ENCODE data around the gene SCD5.

Gene SCD5

GRCh38 chr4:82792912-82793649 lies 5.5 kb downstream of the SCD5 start:
- DNase-seq, result no peak

GRCh38 chr4:82791179-82791578 lies 7.4 kb downstream of the SCD5 start:
- no peak for DNase-seq

DNA sequence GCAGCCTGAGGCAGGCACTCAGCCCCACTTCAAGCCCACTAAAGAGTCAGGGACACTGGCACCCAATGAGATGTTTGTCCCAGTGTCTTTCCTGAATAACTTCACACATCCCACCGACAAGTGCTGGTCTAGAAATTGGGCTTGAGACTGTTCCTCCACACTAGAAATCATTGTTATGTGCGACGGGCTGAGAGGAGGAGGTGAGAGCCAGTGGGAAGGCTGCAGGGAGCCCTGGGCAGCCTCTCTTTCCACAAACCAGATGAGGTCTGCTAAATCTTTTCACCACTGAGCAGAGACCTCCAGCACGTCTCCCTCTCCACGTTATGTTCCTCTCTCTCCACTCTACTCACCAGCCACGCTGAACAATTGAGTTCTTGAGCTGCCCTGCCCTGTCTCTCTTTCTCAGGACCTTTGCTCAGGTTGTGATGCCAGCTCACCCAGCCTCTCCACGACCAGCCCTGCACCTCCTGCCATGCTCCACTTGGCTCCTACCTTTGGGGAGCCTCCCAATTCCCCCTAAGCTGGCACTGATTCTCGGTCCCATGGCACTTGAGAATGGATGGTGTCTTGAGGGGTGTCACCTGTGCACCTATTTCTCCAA lies 8.4 kb downstream of the SCD5 start:
- DNase-seq, result no peak

DNA sequence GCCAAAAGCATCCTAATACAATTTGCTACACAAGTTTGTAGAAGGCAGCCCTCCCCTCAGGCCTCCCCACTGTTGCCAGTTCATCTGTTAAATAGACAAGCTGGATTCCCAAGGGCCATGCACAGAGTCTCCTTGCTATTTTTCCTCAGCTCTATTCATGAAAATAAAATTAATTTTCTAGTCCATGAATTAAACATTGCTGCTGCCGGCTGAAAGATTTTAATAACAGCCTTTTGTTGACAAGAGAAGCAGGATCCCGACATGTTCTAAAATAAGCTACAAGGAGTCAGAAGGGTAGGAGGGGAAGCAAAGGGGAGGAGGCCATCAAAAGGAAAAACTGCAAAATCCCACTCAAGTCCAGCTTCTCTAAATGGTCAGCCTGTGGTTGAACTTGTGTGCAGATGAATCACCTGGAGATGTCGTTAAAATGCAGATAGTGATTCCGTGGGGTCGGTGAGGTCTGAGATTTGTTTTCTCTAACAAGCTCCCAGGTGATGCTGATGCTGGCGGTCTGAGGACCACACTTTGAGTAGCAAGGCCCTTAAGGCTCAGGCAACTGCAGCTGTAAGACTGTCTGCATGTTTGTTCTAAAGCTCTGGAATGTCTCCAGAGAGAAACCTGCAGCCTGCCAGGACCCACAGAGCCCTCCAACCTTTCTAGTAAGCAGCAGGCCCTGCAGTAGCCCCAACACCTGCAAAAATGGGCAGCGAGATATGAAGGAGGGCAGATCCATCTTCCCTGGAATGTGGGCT lies 9.4 kb downstream of the SCD5 start:
- DNase-seq, result no peak

DNA sequence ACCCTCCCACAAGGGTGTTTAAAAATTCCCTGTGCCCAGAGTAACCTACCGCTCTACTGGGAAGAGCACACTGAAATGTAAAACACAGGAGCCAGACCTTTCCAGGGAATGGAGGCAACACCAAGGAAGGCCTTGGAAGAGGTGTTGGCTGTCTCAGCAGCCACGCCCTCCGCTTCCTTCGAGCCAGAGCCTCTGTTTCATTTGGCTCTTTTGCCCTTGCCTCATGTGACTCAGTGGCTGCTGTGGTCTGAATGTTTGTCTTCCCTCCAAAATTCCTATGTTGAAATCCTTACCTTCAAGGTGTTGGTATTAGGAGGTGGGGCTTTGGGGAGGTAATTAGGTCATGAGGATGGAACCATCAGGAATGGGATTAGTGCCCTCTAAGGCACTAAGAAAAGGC lies 11.3 kb downstream of the SCD5 start:
- DNase-seq, result no peak

DNA sequence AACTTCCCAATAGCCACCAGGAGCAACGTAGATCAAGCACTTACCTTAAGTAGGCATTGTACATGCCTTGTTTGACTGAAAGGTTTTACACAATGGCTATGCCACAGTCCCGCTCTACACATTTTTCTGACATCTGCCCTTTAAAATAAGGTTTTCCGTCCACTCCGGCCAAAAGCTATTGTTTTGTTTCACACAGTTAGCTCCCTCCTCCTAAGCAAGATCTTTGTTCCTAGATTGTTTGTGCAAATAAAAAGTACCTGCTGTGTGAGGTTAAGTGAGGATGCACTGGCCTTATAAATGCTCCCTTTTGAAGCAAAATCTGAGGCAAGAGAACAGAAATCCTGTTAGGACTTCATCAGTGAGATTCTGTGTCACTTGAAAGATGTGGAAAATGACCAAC lies 11.8 kb downstream of the SCD5 start:
- DNase-seq, result no peak

DNA sequence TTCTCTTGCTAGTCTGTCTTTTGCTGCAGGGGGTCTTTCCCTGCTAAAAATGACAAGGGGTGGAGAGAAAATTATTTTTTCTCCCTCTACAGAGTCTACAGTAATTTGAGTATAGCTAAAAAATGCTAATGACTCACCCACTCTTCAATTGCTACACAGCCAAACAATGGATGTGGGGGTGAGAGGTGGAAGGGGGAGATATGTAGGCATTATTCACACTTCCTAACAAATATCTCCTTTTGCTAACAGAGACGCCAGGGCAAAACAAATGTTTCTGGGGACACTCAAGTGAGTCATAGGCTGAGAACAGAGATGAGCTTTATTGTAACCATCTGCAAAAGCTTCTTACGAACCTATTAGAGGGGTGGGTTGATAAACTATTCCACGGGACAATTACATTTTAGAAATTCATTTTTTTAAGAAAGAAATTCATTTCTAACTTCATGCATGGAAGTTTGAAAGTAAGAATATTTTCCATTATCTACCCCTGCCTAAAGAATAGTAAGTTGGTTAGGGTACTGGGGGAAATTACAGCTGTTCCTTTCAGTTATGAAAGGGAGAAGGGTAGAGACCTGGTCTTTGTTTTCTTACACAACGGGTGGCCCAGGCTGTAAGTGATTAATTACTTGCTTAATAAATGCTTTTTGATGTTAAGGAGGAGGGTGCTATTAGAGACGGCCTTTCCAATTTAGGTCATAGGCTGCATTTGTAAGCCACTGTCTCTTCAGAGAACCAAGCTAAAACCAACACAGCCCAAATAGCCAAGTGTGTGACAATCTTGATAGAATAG lies 12.8 kb downstream of the SCD5 start:
- DNase-seq, result no peak

DNA sequence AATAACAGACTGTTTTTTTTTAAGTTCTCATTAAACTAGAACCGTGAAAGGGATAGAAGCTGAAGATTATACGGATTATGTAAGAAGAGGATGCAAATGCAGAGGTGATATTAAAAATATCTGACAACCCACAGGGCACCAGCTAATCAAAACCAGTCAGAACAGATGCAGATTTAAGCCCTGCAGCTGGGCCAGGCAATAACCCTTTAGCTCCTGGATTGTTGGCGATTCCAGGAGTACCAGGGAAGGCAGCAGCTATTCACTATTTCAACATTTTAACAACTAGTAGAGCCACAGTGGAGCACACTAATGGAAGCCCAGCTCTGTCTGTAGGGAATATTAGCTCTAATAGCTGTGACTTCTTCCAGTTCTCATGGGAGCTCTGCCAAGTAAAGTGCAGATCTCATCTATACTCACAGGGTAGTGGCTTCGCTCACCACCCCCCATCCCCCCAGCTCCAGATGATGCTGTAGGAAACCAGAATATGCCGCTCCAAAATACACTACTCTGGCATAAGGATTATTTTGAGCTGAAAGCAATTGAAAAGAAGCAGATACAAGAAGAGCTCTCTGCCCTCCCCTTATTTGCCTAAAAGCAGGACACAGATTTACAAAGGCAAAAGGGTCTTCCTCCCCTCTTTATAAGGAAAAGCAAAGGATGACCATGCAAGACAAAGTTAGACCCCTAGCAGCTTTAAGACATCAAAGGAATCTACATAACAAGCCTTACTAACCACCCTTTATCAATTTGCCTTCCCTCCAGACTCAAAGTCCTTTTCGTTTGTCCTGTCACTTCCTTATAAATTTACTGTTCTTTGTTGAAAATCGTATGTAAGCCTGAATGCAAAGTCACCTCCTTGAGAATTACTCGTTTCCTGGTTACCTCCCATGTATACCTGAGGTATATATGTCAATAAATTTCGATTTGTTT lies 13.7 kb downstream of the SCD5 start:
- DNase-seq, result no peak

DNA sequence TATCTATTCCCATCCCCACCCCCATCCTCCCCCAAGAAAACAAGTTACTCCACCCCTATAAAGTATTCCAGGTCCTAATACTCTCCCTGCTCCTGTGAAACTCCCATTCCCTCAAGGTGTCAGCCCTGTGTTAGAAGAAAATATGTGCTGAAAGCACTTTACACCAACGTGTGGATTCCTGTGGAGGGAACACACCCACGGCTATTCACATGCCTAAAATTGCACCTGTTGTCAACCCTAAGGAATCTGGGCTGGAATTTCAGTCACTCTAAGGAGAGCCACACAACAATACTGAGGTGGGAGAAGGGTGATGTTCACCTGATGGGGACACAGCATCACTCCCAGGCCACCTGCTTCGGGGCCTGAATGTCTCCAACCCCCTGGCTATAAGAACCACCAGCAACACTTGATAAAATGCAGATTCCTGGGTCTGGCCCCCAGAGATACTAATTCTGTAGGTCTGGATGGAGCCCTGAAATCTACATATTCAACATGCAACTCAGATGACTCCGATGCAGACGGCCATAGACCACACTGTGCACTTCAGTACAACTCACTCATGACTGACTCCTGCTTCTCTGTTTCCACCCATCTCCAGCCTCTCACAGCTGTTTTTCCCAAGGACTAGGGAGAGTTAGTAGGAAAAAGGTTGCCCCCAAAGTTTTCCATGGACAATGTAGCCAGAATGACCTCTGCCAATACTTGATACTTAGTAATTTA lies 15.8 kb downstream of the SCD5 start:
- no peak for DNase-seq

- no peak for DNase-seq
Observed at GRCh38 chr4:82780752-82781231, 17.8 kb downstream of the SCD5 start.

DNA sequence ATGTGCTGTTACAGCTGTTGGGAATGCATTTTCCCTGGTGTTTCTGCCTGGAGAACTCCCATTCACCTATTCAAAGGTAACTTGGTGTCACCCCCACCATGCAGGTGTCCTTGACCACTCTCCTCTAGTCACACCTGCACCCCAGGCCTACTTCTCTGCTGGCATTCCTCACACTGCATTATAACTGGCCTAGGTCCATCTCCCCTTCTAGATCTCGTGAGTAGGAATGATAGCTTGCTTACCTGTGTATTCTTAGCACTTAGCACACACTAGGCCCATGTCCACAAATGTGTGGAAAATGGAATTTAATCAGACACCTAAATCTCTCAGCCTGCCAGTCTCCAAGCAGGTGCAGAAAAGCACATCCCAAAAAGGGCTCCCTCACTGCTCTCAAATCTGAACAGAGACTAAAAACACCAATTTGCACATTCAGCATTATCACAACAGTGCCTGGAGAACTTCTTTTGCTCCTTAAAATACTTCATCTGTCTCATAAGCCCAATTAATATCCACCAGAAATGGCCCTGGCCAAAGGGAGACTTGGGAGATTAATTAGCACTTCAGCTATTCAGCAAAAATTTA lies 18.3 kb downstream of the SCD5 start:
- no peak for DNase-seq

DNA sequence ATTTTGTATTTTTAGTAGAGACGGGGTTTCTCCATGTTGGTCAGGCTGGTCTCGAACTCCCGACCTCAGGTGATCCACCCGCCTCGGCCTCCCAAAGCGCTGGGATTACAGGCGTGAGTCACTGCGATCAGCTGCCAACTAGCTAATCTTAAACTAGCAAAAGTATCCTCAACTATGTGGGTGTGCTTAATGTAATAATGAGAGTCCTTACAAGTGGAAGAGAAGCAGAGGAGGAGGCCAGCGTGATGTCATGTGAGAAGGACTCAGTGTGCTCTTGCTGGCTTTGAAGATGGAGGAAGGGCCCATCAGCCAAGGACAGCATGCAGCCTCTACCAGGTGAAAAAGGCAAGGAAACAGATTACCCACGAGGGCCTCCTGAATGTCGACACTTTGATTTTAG lies 19.6 kb downstream of the SCD5 start:
- no peak for DNase-seq

DNA sequence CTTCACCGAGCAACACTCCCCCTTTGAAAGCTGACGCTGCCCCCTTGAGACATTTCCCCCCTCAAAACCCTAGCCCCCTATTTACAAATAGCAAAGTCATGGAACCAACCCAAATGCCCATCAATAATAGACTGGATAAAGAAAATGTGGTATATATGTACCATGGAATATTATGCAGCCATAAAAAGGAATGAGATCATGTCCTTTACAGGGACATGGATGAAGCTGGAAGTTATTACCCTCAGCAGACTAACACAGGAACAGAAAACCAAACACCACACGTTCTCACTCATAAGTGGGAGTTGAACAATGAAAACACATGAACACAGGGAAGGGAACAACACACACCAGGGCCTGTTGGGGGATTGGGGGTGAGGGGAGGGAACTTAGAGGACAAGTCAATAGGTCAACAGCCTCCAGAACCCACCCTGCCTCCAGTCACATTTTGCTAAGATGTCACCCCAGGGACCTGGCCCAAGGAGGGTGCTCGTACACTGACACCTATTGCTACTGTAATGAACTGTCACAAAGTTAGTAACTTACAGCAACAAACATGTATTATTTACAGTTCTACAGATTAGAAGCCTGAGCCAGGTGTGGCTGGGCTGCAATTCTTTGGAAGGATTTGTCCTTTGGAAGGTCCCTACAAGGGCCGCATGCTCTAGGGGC lies 20.6 kb downstream of the SCD5 start:
- DNase-seq, result no peak

- no peak for DNase-seq
Observed at GRCh38 chr4:82776925-82777542, 21.6 kb downstream of the SCD5 start.

GRCh38 chr4:82775243-82775642 lies 23.4 kb downstream of the SCD5 start:
- DNase-seq, result no peak

DNA sequence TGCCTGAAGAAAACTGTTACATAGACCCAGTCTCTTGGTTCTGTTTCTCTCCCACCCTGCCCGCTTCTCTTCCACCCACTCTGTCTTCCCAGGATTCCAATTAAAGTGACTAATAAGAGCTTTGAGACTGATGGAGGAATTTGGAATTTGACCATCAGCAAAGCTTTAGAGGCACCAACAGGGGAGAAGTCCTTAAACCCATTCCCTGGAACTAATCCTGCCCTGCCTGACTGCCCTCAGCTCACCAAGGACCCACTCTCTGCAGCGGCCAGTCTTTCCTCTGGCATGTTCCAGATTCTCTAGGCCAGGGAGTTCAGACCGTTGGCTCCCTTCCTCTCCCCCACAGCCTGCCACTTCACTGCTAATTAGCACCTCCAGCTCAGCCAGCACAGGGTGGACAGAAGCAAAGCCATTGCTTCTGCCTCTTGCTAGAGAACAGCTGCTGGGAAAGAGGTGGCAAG lies 23.9 kb downstream of the SCD5 start:
- DNase-seq, result no peak

- DNase-seq, result no peak
Observed at GRCh38 chr4:82773057-82773456, 25.5 kb downstream of the SCD5 start.

DNA sequence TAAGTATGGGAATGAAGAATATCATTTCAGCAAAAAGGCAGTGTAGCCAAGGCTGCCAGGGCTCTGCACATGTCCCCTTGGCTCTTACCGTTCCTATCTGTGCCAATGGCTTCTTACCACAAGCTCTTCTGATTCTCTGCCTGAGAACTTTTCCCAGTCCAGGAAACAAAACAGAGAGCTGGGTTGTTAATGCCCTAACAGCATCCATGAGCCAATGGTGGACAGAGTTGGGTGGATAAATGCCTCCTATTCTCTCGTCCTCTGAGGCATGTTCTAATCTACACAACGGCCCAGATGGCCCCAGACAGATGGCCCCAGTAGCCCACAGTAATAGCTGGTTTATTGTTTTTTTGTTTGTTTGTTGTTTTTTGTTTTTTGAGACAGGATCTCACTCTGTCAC lies 28.0 kb downstream of the SCD5 start:
- DNase-seq, result no peak

DNA sequence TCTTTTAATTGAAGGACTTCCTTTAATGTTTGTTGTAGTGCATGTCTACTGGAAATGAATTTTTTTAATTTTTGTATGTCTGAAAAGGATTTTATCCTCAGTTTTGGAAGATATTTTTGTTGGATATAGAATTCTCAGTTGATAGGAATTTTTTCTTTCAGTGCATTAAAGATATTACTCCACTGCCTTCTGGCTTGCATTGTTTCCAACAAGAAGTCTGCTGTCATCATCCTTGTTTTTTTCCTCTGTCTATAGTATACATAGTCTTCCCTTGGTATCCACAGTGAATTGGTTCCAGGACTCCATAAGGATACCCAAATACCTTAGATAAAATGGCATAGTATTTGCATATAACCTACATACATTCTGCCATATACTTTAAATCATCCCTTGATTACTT lies 33.5 kb downstream of the SCD5 start:
- DNase-seq, result no peak

- DNase-seq, result no peak
Observed at GRCh38 chr4:82761229-82761628, 37.4 kb downstream of the SCD5 start.

All from suppressor macrophage treated with lipopolysaccharide for 4 hours (primary cell).